K562 (cell line): ENCODE data around the gene CYP2D6. TPM values are rescaled to one million over a fixed set of nuclear protein-coding genes. Genes with fewer than 3 reads are reported as not detected.

Experiments used
- ATAC-seq: fragments of 200-7000 bp; cut with Tn5 transposase; 3 replicates; pipeline ENCODE4 v1.9.1; 2020; ENCODE audit warnings: moderate library complexity
- BruUV-seq: library from RNA; stranded (reverse); fragments of 400-500 nt; replicated peaks from 2 replicates; lab custom pipeline; 2021; lab: Mats Ljungman, UMichigan
- CTCF ChIA-PET: fragments of 300-600 bp; formaldehyde crosslinking; extraction: SDS; loops from one replicate; lab custom pipeline; 2021; ENCODE audit warnings: low intra/inter-chr PET ratio; lab: Yijun Ruan, JAX
- POLR2A ChIA-PET: fragments of 300-600, 350-650 bp; sonication (Branson Sonifier 250); formaldehyde crosslinking; extraction: SDS; loops from one replicate; lab custom pipeline; 2021; ENCODE audit warnings: antibody characterized with exemption, inconsistent platforms; lab: Yijun Ruan, JAX
- DNase-seq, 4 experiments: peaks; one replicate each; pipeline versions ENCODE4 v3.0.0 to v3.0.0-alpha.2; 2011 to 2018; ENCODE audit warnings: low spot score in 3 of 4, mixed read lengths in 3 of 4; ENCODE audit errors: extremely low read depth in 1 of 4
- FAIRE-seq: peaks from 2 replicates; lab custom pipeline; 2011; peaks lifted over from hg19 to GRCh38; lab: Jason Lieb, UNC
- H2AFZ ChIP-seq: 2 replicates; pipeline ENCODE4 v1.6.0; 2011; ENCODE audit warnings: low read depth, low read length, control low read depth, inconsistent platforms
- H3K27ac ChIP-seq: fragments of 200-600 bp; 3 replicates; pipeline ENCODE4 v1.8.0; 2011; ENCODE audit warnings: low read depth, mild to moderate bottlenecking, control low read depth, inconsistent platforms, low read length, moderate library complexity, mixed read lengths; ENCODE audit errors: extremely low read depth
- H3K27me3 ChIP-seq, 2 experiments: fragments of 300-600 bp in 1 of 2; 2 replicates in 1 of 2; 3 replicates in 1 of 2; pipeline versions ENCODE4 v1.6.0 to v1.8.0; 2011; ENCODE audit warnings: inconsistent platforms in 2 of 2, low read length in 2 of 2, mild to moderate bottlenecking in 1 of 2, mixed read lengths in 1 of 2, moderate library complexity in 1 of 2; ENCODE audit not compliant: control insufficient read depth in 2 of 2, insufficient read depth in 2 of 2
- H3K36me3 ChIP-seq: fragments of 300-600 bp; 3 replicates; pipeline ENCODE4 v1.8.0; 2011; ENCODE audit warnings: mild to moderate bottlenecking, low read length, inconsistent platforms; ENCODE audit not compliant: control insufficient read depth, insufficient read depth
- H3K4me1 ChIP-seq, 2 experiments: fragments of 200-600 bp in 1 of 2; replicated peaks in 1 of 2; 2 replicates in 1 of 2; 3 replicates in 1 of 2; pipeline versions ENCODE4 v1.5.1 to v1.8.0; 2011; ENCODE audit warnings: inconsistent platforms in 2 of 2, low read length in 2 of 2, mild to moderate bottlenecking in 1 of 2, mixed read lengths in 1 of 2, moderate library complexity in 1 of 2; ENCODE audit not compliant: control insufficient read depth in 2 of 2, insufficient read depth in 2 of 2
- H3K4me2 ChIP-seq: 2 replicates; pipeline ENCODE4 v1.6.1; 2011; ENCODE audit warnings: low read length, control low read depth, inconsistent platforms, mixed read lengths; ENCODE audit not compliant: insufficient read depth
- H3K4me3 ChIP-seq: fragments of 200-600 bp; sonication (generic), shearing (Covaris generic); 2 replicates; pipeline ENCODE4 v1.5.1; 2016; ENCODE audit warnings: control low read depth, inconsistent platforms
- H3K79me2 ChIP-seq: fragments of 200-600 bp; 3 replicates; pipeline ENCODE4 v1.8.0; 2011; ENCODE audit warnings: low read length, inconsistent platforms; ENCODE audit not compliant: control insufficient read depth, insufficient read depth
- H3K9ac ChIP-seq, 2 experiments: 2 replicates each; pipeline versions ENCODE4 v1.6.0 to v1.6.1; 2011; ENCODE audit warnings: low read depth in 2 of 2, low read length in 2 of 2, control low read depth in 1 of 2, inconsistent platforms in 1 of 2, mild to moderate bottlenecking in 1 of 2, mixed read lengths in 1 of 2; ENCODE audit not compliant: insufficient read depth in 1 of 2
- H3K9me1 ChIP-seq: one replicate; pipeline ENCODE4 v1.6.0; 2011; ENCODE audit warnings: inconsistent platforms, mild to moderate bottlenecking, low read length, moderate library complexity; ENCODE audit not compliant: control insufficient read depth, insufficient read depth
- H3K9me3 ChIP-seq: replicated peaks from 2 replicates; pipeline ENCODE4 v1.5.1; 2011; ENCODE audit warnings: low read depth, low read length, inconsistent platforms; ENCODE audit not compliant: control insufficient read depth, insufficient read depth
- H4K20me1 ChIP-seq: replicated peaks from 2 replicates; pipeline ENCODE4 v1.6.1; 2011; ENCODE audit warnings: low read length, inconsistent platforms, mixed read lengths; ENCODE audit not compliant: control insufficient read depth, insufficient read depth
- ATF7 ChIP-seq: fragments of 450-650 bp; IDR thresholded peaks from 2 replicates; pipeline ENCODE4 v1.7.1; 2014; ENCODE audit warnings: mild to moderate bottlenecking, moderate library complexity
- CBFB ChIP-seq: sonication (generic); formaldehyde crosslinking; IDR thresholded peaks from 2 replicates; pipeline ENCODE4 v1.4.0; 2020; ENCODE audit warnings: mild to moderate bottlenecking, missing genetic modification reagents
- LCOR ChIP-seq: sonication (generic); formaldehyde crosslinking; IDR thresholded peaks from 2 replicates; pipeline ENCODE4 v1.8.0; 2022; ENCODE audit warnings: mild to moderate bottlenecking, missing genetic modification reagents
- MAFK ChIP-seq: IDR thresholded peaks from 2 replicates; pipeline ENCODE4 v1.6.1; 2011; ENCODE audit warnings: low read length, improper control_type of control experiment
- MBD2 ChIP-seq: sonication (generic); IDR thresholded peaks from 2 replicates; pipeline ENCODE4 v1.6.1; 2016; ENCODE audit warnings: low read depth, borderline replicate concordance
- MCM2 ChIP-seq: fragments of 450-650 bp; IDR thresholded peaks from 2 replicates; pipeline ENCODE4 v1.6.1; 2017; ENCODE audit warnings: low read depth, mild to moderate bottlenecking
- NFXL1 ChIP-seq: fragments of 450-650 bp; formaldehyde crosslinking; IDR thresholded peaks from 2 replicates; pipeline ENCODE4 v1.4.0; 2021; ENCODE audit warnings: mild to moderate bottlenecking
- SNIP1 ChIP-seq: fragments of 450-650 bp; IDR thresholded peaks from 2 replicates; pipeline ENCODE4 v1.7.1; 2017; ENCODE audit warnings: low read depth, mild to moderate bottlenecking
- THAP7 ChIP-seq: fragments of 250-450 bp; sonication (Bioruptor Pico); IDR thresholded peaks from 2 replicates; pipeline ENCODE4 v1.5.0; 2021
- ZBTB49 ChIP-seq: sonication (generic); formaldehyde crosslinking; IDR thresholded peaks from 2 replicates; pipeline ENCODE4 v1.8.0; 2022; ENCODE audit warnings: missing genetic modification reagents, mild to moderate bottlenecking, borderline replicate concordance
- ZC3H8 ChIP-seq: fragments of 450-650 bp; IDR thresholded peaks from 2 replicates; pipeline ENCODE4 v1.6.1; 2017
- ZMIZ1 ChIP-seq, 2 experiments: fragments of 150-350 bp in 1 of 2; IDR thresholded peaks; 2 replicates each; pipeline ENCODE4 v1.6.1; 2012 to 2016; ENCODE audit warnings: low read depth in 2 of 2, low read length in 2 of 2, mild to moderate bottlenecking in 1 of 2, moderate library complexity in 1 of 2
- ZNF395 ChIP-seq: fragments of 200-800 bp; sonication (Bioruptor generic); IDR thresholded peaks from 2 replicates; pipeline ENCODE4 v1.6.1; 2017; ENCODE audit warnings: missing genetic modification characterization, missing compliant biosample characterization
- ZSCAN29 ChIP-seq: fragments of 450-650 bp; IDR thresholded peaks from 2 replicates; pipeline ENCODE4 v1.6.1; 2017
- WGBS: fragments of 100-300 bp; shearing (Covaris generic); methylation state at CpG from one replicate; pipeline ENCODE4 v1.1.6; 2016; ENCODE audit warnings: low coverage, mixed read lengths; ENCODE audit not compliant: insufficient coverage; ENCODE audit errors: missing lambda C conversion rate; 5-methylcytosine and 5-hydroxymethylcytosine counted together
- in situ Hi-C: fragments of 300-500 bp; cut with MboI; formaldehyde crosslinking; loops from 4 replicates; pipeline ENCODE4 v1.15.0; 2018; ENCODE audit warnings: inconsistent platforms, mixed read lengths
- intact Hi-C: fragments of 100-400 bp; cut with micrococcal nuclease; formaldehyde crosslinking; loops from 2 replicates; pipeline ENCODE4 v1.14.2; 2022
- polyA plus RNA-seq, 8 experiments: library from polyadenylated mRNA; depleted of rRNA in 4 of 8; stranded (reverse) in 5 of 8; unstranded in 3 of 8; fragments of >200 nt; fragmentation: Nextera tagmentation in 2 of 8; fragmentation: Illumina TruSeq in 1 of 8; extraction: Ambion mirVana in 2 of 8; extraction: Trizol in 1 of 8; gene quantifications; 2 replicates each; pipeline versions ENCODE4 v1.2.1 to v1.2.3, GENCODE V29; 2011 to 2014; ENCODE audit warnings: inconsistent platforms in 1 of 8, missing spikeins in 1 of 8
- total RNA-seq, 7 experiments: library from RNA; depleted of rRNA in 6 of 7; stranded (reverse); fragments of >200 nt in 6 of 7; fragmentation: Illumina TruSeq in 2 of 7; extraction: Trizol in 2 of 7; gene quantifications; 2 replicates each; pipeline versions ENCODE4 v1.2.1 to v1.2.3, GENCODE V29; 2011 to 2021; ENCODE audit warnings: low replicate concordance in 1 of 7

Gene CYP2D6
- total and polyA plus RNA-seq, 9 of the 15 experiments (the other 6 are each of a cell fraction or from before 2014, with no cell fraction given), result 0.04 to 0.20 (median 0.09) TPM; not detected in 5

GRCh38 chr22:42168476-42168875 lies 37.9 kb upstream of the CYP2D6 start (continued):
- no peak for TF ChIP-seq ZNF395

- no peak overlapping the region for H3K4me2 ChIP-seq
- H3K9me1 ChIP-seq, result no peaks in the 10 kb centered on the region
- no peak overlapping the region for H3K9ac ChIP-seq
- no peak for ATAC-seq
- peaks cover 6% of the 10 kb centered on the region; the same call in 1 of the 3 replicates for H3K79me2 ChIP-seq
- peaks cover 0 to 4% of the 10 kb centered on the region in 2 experiments; a peak in 3 of 5 replicates for H3K4me1 ChIP-seq
- peaks cover 29% of the 10 kb centered on the region; the same call in 1 of the 3 replicates for H3K36me3 ChIP-seq
- no TSS peak for BruUV-seq
- CTCF ChIA-PET, result interaction anchor here (1.0 to 3.4 kb wide), 2 partner anchors 148 to 270 kb away, joined by 3 to 48 read pairs; no protein-coding TSS in a partner anchor
- no peak for FAIRE-seq
- WGBS, result 92% methylated on average over 7 of the region's 10 CpGs
- intact Hi-C loops, result no loop called here
- peaks cover 4% of the 10 kb centered on the region for H4K20me1 ChIP-seq
- in situ Hi-C loops, result loop anchor here (5.0 kb wide), 2 partner anchors 145 to 275 kb away; no protein-coding TSS in a partner anchor
- no peaks in the 10 kb centered on the region for H3K27me3 ChIP-seq
- POLR2A ChIA-PET, result no interaction called here
- no peaks in the 10 kb centered on the region for H3K9me3 ChIP-seq
- no peak overlapping the region for H3K4me3 ChIP-seq
- H3K27ac ChIP-seq, result no peak overlapping the region
- DNase-seq, result no peak
- H2AFZ ChIP-seq, result no peak overlapping the region
- TF ChIP-seq THAP7 (CRISPR knock-in tag) (no peak), MBD2 (no peak), MAFK (no peak), LCOR (CRISPR knock-in tag) (no peak), SNIP1 (no peak), MCM2 (no peak), ZC3H8 (no peak), CBFB (no peak), ZMIZ1 (IDR thresholded peaks at IDR 0.05; ENCODE audit: low read depth in 2 of 2, low read length in 2 of 2) (no peak), ATF7 (no peak), ZSCAN29 (no peak), ZBTB49 (CRISPR knock-in tag) (no peak), NFXL1 (no peak)
These were observed 36.5 kb upstream of the CYP2D6 start for GRCh38 chr22:42167066-42167465.
